CD4-positive, alpha-beta T cell treated with Interleukin-6 at 100 ng/mL for 8 hours (primary cell): Measurements from ENCODE around the gene SLAIN2.
"Not testable (repeated sequence)": the region's sequence is repeated elsewhere in the genome, so short reads cannot be mapped to it uniquely, and the experiment has no call there.

Experiments
- DNase-seq: peaks from one replicate; pipeline ENCODE4 v3.0.0-alpha.2; 2020; ENCODE audit warnings: mixed read lengths, low spot score

Gene SLAIN2

DNA sequence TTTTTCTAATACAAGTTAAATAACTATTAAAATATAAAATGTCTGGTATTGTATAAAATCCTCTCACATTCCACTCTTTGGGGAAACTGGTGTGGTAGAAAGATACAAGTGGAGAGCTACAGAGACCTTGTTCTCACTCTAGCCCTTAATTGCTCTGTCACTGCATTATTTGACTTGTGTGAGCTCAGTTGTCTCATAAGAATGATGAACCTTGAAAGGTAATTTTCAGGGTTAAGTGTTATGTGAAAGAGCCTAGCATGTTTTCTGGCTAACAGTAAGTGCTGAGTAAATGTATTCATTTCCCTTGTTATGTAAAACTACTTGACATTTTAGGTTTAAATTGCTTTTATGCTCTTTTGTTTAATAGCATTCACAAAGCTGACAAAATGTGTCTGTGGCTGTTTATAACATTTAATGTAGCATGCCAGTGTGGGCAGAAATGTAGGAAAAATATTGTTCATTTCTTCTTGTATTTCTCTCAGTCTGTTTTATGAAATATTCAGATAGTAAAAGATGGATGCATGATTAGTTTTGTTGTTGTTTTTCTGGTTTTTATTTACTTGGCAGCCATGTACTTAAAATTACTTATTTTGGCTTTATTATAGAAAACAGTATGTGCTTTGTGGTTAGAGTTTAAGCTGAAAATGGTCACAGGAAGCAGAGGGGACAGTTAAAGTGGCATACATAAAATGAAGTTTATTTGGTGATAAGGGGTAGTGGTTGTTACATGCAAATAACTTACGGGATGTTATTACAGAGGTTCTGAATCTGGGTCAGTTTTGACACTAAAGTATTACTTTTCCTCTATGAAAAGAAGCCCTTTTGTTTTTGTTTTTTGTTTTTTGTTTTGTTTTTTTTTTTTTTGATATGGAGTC is 29.2 kb downstream of the SLAIN2 start:
- no peak for DNase-seq

DNA sequence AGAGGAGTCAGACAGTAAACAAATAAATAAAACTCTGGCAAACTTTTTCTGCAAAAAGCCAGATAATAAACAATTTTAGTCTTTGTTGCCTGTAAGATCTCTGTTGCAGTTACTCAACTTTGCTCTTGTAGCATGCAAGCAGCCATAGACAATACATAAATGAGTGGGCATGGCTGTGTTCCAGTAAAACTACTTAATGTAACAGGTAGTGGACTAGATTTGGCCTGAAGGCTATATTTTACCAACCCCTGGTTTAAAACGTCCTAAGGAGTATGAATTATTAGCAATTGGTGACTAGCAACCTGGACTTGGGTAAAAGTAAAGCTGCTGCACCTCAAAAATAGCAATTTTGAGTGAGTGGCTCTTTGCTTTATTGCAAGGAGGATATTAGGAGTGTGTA is 30.9 kb downstream of the SLAIN2 start:
- no peak for DNase-seq

DNA sequence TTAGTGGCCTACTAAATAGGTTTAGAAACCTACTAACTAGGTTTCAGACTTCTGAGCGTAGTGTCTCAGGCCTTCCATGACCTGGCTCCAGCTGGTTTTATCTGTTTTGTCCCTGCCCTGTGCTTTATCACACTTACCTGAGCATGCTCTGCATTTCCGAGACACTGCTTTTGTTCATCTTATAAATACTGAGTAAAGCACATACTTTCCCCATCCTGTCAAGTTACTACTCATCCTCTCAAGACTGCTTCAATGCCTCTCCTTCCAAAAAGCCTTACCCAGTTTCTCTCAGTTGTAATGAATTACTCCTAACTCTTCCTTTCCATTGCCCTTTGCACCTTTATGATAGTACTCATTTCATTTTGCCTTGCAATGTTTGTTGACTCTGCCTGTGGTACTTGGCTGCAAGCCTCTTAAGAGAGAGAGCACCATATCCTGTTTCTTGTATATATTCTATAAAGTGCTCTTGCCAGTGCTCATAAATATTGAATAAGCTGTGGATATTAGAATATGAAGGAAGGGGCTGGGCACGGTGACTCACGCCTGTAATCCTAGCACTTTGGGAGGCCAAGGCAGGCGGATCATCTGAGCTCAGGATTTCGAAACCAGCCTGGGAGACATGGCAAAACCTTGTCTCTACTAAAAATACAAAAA is 34.4 kb downstream of the SLAIN2 start:
- no peak for DNase-seq

DNA sequence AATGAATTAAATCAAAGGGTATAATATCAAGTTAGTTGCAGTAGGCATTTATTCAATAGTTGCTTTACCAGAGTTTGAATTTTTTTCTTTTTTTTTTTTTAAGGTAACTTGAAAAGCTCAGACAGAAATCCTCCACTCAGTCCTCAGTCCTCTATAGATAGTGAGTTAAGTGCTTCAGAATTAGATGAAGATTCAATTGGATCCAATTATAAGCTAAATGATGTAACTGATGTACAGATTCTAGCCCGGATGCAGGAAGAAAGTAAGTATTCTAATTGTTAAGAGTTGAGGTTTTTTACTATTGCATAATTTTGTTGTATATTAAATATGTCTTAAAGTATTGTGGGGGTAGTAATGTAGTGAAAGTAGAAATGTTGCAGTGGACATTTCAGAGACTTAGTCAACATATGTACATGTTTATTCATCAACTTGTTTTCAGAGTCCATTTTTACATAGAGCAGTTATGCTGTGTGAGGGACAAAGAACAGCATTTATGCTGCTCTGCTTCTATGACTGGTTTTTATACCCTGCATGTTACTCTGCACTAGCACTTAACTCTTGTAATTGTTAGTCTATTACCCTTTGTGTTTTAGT is 38.4 kb downstream of the SLAIN2 start:
- DNase-seq: no peak

DNA sequence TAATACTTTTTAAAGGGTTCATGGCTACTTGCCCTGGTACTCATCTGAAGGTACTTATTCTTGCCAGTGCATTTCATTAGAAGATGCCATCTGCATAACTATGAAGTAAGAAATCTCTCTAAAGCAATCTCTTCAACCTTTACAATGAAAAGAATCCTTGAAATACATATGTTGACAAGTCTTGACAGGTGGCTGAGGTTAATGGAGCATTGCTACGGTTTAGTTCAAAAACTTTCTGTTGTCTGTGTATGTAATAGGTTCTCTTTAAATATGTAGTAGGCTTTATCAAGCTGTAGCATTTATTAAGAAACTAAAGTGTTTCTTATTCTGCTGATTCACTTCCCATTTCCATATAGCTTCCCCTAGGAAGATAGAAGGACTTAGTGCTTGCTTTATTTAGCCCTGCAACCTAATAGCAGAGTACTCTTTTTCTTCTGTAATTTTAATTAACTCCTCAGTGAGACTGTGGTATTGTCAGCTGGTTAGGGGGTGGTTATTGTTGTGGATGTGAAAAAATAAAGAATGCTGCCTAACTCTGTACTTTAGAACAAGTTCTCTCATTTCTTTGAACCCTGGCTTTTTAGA is 39.3 kb downstream of the SLAIN2 start:
- DNase-seq: no peak

DNA sequence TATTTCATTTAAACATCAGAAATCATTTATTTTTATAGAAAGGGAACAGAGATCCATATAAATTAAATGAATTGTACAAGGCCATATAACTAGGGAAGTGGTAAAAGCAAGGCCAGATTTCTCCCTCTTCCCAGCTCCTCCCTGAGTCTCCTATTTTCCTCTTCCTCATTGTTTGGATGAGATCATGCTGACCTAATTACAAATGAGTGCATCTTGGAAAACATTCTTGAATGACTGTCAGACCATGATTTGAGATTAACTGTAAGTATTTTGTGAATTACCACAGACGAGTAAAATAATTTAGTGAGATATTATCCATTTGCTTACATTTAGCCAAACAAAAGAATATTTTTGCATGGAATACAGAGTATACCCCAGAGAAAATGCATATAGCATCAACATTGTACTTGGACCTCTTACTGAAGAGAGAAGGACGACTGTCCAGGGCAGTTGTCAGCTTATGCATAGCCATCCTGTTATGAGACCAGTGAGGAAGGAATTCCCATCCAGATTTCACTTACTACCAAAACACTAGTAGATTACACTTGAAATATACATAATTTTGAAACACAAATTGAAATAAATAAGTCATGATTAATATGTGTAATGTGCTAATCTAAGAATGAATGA is 47.3 kb downstream of the SLAIN2 start:
- no peak for DNase-seq

DNA sequence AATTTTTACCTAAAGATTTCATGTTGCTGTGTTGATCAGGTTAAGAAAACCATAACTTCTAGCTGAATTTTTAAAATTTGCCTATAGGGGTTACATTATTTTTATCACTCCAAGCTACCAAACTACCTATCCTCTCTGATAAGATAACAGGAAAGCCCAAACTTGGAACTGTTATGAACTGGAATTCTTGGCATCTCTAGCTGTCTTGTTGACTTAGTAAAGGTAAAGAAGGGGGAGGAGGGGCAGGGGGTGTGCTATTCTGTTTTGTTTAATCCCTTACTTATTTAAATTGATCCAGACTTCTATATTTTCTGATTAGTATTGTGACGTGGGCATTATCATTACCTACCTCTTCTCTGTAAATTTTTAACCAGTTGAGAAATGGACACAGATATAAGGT is 54.7 kb downstream of the SLAIN2 start:
- no peak for DNase-seq

DNA sequence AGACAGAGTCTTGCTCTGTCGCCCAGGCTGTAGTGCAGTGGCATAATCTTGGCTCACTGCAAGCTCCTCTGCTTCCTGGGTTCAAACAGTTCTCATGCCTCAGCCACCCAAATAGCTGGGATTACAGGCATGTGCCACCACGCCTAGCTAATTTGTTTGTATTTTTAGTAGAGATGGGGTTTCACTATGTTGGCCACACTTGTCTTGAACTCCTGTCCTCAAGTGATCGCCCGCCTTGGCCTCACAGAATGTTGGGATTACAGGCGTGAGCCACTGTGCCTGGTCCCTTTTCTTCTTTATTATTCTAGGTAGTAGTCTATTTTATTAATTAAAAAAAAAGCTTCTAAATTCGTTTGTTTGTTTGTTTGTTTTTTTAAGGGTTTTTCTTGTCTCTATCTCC is 59.1 kb downstream of the SLAIN2 start:
- no peak for DNase-seq

DNA sequence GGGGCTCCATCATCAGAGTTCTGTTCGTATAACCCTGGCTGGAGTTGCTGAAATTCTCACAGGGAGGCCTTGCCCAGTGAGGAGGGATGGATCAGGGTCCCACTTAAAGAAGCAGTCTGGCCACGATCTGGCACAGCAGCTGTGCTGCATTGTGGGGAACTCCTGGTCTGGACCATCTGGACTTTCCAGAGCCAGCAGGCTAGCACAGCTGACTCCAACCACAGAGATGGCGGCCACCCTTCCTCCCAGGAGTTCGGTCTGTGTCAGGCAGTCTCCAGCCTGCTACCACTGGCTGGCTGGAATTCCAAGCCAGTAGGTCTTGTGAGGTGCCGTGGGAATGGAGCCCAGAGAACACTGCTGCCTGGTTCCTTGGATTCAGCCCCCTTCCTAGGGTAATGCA is 62.0 kb downstream of the SLAIN2 start:
- DNase-seq: no peak

DNA sequence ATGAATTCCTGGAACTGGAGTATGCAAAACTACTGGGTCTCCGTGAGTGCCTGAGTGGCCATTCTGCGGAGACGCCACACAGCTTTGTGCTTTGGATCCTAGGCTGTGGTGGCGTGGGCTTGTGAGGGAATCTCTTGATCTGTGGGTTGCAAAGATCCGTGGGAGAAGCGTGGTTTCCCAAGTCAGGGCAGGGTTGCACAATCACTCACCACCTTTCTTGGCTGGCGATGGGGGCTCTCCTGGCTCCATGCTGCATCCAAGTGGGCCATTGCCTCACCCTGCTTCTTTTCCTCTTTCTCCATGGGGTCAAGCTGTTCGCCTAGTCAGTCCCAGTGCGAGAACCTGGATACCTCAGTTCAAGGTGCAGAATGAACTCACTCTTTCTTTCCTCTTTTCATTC is 62.5 kb downstream of the SLAIN2 start:
- no peak for DNase-seq

DNA sequence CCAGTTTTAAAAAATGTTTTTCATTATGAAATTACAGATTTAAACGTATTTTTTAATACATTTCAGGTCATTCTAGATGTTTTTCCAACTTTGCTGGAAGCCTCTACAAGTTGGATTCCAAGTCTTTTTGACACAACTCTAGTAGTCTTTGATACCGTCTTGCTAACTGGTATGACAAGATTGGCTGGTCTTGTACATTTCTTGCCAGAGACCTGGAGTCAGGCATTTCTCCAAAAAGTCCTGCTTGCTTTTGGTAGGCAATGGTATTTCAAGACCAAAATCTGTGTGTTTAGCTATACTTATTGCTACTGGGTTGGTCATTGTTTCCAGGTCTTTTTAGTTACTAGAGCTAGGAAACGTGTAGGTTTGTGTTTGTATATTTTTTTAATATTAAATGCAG is 64.6 kb downstream of the SLAIN2 start:
- no peak for DNase-seq

DNA sequence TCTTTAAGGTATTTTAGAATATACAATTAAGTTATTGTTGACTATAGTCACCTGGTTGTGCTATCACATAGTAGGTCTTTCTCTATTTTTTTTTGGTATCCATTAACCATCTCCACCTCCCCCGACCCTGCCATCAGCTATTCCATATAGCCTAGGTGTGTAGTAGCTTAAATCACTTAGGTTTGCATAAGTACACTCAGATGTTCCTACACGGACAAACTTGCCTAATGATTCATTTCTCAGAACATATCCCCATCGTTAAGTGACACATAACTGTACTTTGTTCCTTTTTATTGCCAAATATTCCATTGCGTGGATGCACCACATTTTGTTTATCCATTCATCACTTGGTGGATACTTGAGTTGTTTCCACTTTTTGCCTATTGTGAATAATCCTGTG is 67.9 kb downstream of the SLAIN2 start:
- no peak for DNase-seq

DNA sequence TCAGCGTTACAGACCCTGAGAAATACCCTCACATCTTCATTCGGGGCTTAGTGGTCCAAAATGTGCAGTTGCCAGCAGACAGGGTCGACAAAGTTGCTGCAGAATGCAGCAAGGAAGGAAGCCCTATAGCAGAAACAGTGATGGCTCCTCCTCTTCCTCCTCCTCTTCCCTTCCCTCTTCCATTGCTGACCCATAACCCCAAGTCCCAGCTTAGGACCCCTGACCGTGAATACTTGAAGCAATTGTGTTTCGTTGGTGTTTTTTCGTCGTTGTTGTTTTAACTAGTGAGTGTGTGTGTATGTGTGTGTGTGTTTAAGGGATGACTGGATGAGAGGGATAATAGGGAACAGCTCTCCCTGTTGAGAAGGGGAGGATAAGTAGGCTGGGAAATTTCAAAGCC is 69.5 kb downstream of the SLAIN2 start:
- DNase-seq: no peak

DNA sequence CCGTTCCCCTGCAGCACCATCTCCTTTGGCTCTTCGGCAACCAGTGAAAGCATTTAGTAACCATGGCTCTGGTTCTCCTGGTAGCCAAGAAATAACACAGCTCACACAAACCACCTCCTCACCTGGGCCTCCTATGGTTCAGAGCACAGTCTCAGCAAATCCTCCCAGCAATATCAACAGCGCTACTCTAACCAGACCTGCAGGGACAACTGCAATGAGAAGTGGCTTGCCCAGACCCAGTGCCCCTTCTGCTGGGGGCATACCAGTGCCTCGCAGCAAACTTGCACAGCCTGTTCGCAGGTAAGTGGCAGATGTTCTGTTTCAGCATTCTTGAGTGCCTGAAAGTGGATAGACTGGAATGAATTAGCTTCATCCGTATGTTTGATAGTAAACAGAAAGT is 78.8 kb downstream of the SLAIN2 start:
- DNase-seq: no peak

DNA sequence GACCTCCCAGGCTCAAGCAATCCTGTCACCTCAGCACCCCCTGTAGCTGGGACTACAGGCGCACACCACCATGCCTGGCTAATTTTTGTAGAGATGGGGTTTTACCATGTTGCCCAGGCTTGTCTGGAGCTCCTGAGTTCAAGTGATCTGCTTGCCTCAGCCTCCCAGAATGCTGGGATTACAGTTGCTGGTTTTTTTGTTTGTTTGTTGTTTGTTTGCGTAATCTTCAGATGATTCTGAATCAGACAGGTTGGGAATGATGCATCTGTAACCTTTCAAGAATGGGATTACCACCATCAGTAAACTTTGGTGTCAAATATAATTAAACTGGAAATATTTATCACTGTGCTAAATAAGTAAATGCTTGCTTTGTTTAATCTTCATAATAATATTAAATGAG is 79.8 kb downstream of the SLAIN2 start:
- no peak for DNase-seq

DNA sequence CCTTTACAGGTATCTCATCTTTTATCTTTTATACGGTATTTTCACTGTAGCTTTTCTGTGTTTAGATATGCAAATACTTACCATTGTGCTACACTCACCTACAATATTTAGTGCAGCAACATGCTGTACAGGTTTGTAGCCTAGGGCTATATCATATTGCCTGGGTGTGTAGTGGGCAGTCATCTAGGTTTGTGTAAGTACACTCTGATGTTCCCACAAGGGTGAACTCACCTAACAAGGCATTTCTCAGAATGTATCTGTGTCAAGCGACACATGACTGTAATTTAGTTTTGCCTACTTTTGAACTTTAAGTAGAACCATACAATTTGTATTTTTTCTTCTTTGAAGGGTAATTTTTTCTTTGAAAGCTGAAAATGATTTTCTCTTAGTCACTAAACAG is 87.6 kb downstream of the SLAIN2 start:
- no peak for DNase-seq

DNA sequence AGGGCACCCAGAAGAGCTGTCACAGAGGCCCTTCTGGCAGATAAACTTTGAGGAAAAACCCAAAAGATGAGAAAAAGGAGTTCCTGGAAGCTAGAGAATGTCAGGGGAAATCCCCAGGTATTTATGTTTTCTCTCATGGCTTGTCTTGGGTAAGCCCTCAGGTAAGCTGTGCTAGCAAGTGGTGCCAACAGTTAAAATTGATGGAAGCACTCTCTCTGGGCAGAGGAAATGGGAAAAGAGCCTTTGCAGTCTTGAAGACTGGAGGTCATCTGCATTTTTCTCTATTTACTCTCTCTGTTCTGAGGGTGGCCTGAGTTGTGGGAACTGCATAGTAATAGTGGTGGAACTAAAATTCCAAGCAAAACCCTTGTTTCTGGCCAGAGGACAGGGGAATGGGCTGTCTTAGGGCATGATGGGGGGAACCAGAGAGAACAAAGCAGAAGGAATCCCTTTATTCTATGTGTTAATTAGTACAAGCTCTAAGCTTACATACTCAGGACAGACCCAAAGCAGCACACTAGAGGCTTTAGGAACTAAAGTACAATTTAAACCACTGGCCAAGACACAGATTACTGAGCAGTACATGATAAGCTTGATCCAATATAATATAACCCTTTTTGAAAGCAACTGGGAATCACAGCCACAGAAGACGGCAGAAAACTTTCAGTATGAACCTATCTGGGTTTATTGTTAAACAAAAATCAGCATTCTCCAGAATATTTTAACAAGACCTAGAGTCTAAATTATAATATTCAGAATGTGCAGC is 88.6 kb downstream of the SLAIN2 start:
- DNase-seq: no peak

DNA sequence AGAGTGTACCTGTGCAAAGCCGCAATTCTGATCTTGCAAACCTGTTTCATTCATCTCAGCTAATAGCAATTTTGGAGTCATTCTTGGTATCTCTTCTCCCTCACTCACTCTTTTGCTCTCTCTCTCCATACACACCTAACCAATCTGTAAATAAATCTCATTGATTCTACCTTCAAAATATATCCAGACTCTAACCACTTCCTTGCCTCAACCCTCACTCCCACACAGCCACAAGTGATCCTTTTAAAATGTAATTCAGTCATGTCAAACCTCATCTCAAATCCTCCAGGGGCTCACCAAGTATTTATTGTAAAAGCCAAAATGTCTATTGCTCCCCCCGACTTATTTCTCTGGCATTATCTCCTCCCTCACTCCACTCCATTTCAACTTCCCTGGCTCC is 90.1 kb downstream of the SLAIN2 start:
- DNase-seq: no peak

DNA sequence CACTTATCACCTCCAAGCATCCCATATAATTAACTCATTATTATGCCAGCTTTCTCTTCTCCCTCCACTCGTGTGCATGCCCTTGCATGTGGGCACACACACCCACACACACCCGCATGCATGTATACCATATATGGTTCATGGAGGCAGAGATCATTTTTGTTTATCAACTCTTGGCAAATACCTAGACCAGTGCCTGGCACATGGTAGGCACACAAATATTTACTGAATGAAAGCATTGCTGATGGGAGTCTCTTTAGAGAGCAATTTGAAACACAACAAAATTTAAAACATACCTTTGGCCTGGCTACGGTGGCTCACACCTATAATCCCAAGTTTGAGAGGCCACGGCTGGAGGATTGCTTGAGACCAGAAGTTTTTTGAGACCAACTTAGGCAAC is 90.7 kb downstream of the SLAIN2 start:
- no peak for DNase-seq

DNA sequence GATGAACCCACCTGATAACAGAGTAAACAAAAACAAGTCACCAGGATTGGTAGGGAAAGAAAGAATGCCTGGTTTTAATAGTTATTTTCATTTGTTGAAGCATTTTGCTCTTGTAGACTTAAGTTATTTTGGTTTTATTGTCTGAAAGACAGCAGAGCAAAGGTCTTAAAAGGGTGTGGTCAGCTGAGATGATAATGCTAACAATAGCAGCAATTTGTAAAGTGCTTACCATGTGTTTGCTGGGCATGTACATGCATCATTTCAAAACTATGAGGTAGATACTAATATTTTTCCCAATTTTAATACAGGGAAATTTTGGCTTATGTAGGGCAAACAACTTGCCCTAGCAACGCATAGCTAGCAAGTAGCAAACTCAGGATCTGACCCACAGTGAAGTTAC is 95.0 kb downstream of the SLAIN2 start:
- no peak for DNase-seq

DNA sequence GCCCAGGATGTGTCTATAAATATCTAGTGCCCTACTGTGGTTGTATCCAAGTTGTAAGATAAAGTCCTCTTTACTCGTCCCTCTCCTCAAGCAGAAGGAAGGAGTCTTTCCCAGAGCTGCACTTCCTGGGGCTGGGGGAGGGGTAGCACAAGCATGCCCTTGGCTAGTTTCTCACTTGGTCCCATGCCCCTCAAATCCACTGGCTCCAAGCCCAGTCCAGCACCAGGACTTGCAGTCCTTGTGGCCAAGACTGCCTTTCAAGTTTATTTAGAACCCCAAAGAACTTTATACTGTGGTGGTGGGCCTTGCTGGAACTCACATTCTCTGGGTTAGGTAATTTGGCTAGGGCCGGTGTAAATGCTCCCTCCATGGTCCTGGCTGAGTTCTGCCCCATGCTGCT is 98.7 kb downstream of the SLAIN2 start:
- DNase-seq: no peak

DNA sequence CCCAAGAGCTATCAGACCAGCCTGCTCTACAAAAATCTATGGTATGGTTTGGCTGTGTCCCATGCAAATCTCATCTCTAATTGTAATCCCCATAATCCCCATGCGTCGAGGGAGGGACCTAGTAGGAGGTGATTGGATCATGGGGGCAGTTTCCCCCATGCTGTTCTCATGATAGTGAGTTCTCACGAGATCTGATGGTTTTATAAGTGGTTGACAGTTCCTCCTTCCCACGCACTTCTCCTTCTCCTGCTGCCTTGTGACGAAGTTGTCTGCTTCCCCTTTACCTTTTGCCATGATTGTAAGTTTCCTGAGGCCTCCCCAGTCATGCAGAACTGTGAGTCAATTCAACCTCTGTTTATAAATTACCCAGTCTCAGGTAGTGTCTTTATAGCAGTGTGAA is 99.6 kb downstream of the SLAIN2 start:
- DNase-seq: not testable (repeated sequence)
